Measurements from ENCODE around the gene PKHD1.
A peak's percentile ranks its signal among the peaks of the same experiment; 100 is the strongest.
"Not testable (repeated sequence)": the region's sequence is repeated elsewhere in the genome, so short reads cannot be mapped to it uniquely, and the experiment has no call there.

Gene PKHD1

GRCh38 chr6:51992876-51993275 is 94.5 kb downstream of the PKHD1 start:
- no peak for DNase-seq

GRCh38 chr6:51989789-51990188 is 97.6 kb downstream of the PKHD1 start:
- no peak for DNase-seq

- no peak for DNase-seq
These were observed 100.5 kb downstream of the PKHD1 start for GRCh38 chr6:51986864-51987263.

- DNase-seq: no peak
These were observed 103.8 kb downstream of the PKHD1 start for GRCh38 chr6:51983564-51983963.

- not testable (repeated sequence) for DNase-seq
These were observed 104.7 kb downstream of the PKHD1 start for GRCh38 chr6:51982695-51983094.

GRCh38 chr6:51976374-51976773 is 111.0 kb downstream of the PKHD1 start:
- DNase-seq: no peak

GRCh38 chr6:51972659-51973058 is 114.8 kb downstream of the PKHD1 start:
- DNase-seq: no peak

- no peak for DNase-seq
These were observed 119.1 kb downstream of the PKHD1 start for GRCh38 chr6:51968265-51968664.

GRCh38 chr6:51965222-51965801 is 122.1 kb downstream of the PKHD1 start:
- no peak for DNase-seq

GRCh38 chr6:51963980-51964379 is 123.4 kb downstream of the PKHD1 start:
- DNase-seq: no peak

GRCh38 chr6:51962354-51962753 is 125.1 kb downstream of the PKHD1 start:
- DNase-seq: no peak

- peak in 1 of 58 donors; percentile 4 for DNase-seq
These were observed 127.0 kb downstream of the PKHD1 start for GRCh38 chr6:51960419-51960818.

GRCh38 chr6:51959744-51960383 is 127.5 kb downstream of the PKHD1 start:
- DNase-seq: peak in 45 of 58 donors; percentile 1 to 78 (median 25)

- no peak for DNase-seq
These were observed 132.7 kb downstream of the PKHD1 start for GRCh38 chr6:51954681-51955080.

GRCh38 chr6:51953246-51953645 is 134.2 kb downstream of the PKHD1 start:
- no peak for DNase-seq

- no peak for DNase-seq
These were observed 135.5 kb downstream of the PKHD1 start for GRCh38 chr6:51951924-51952323.

- DNase-seq: no peak
These were observed 137.9 kb downstream of the PKHD1 start for GRCh38 chr6:51949526-51949925.

GRCh38 chr6:51939695-51940094 is 147.7 kb downstream of the PKHD1 start:
- not testable (repeated sequence) for DNase-seq

- DNase-seq: no peak
These were observed 150.7 kb downstream of the PKHD1 start for GRCh38 chr6:51936531-51937290.

- DNase-seq: no peak
These were observed 153.3 kb downstream of the PKHD1 start for GRCh38 chr6:51934098-51934497.

- no peak for DNase-seq
These were observed 154.5 kb downstream of the PKHD1 start for GRCh38 chr6:51932956-51933355.

- DNase-seq: no peak
These were observed 156.8 kb downstream of the PKHD1 start for GRCh38 chr6:51930602-51931001.
